GM19240 (cell line): Measurements from ENCODE around the gene ATG5.
"Not testable (repeated sequence)": the region's sequence is repeated elsewhere in the genome, so short reads cannot be mapped to it uniquely, and the experiment has no call there.

ENCODE experiments used
- DNase-seq: peaks from one replicate; pipeline ENCODE4 v3.0.0; 2011; ENCODE audit warnings: low spot score; ENCODE audit not compliant: insufficient read length

ATG5 gene

GRCh38 chr6:106309766-106310373, 15.7 kb downstream of the ATG5 start:
- no peak for DNase-seq

GRCh38 chr6:106308985-106309384, 16.6 kb downstream of the ATG5 start:
- DNase-seq, result no peak

- no peak for DNase-seq
Measured at GRCh38 chr6:106305740-106306139, 19.8 kb downstream of the ATG5 start.

- no peak for DNase-seq
Measured at GRCh38 chr6:106300944-106301343, 24.6 kb downstream of the ATG5 start.

GRCh38 chr6:106300020-106300780, 25.4 kb downstream of the ATG5 start:
- no peak for DNase-seq

GRCh38 chr6:106293116-106293515, 32.4 kb downstream of the ATG5 start:
- no peak for DNase-seq

GRCh38 chr6:106290954-106291353, 34.6 kb downstream of the ATG5 start:
- no peak for DNase-seq

GRCh38 chr6:106290032-106290431, 35.5 kb downstream of the ATG5 start:
- DNase-seq, result no peak

GRCh38 chr6:106287215-106287614, 38.3 kb downstream of the ATG5 start:
- DNase-seq, result no peak

GRCh38 chr6:106286746-106287145, 38.8 kb downstream of the ATG5 start:
- DNase-seq, result no peak

- no peak for DNase-seq
Measured at GRCh38 chr6:106283481-106283880, 42.1 kb downstream of the ATG5 start.

- DNase-seq, result no peak
Measured at GRCh38 chr6:106281661-106282060, 43.9 kb downstream of the ATG5 start.

GRCh38 chr6:106281088-106281487, 44.5 kb downstream of the ATG5 start:
- DNase-seq, result no peak

- DNase-seq, result no peak
Measured at GRCh38 chr6:106279179-106279578, 46.4 kb downstream of the ATG5 start.

GRCh38 chr6:106275692-106276091, 49.9 kb downstream of the ATG5 start:
- no peak for DNase-seq

GRCh38 chr6:106273087-106273486, 52.5 kb downstream of the ATG5 start:
- peak; percentile 14 for DNase-seq

GRCh38 chr6:106272287-106272686, 53.3 kb downstream of the ATG5 start:
- no peak for DNase-seq

- DNase-seq, result no peak
Measured at GRCh38 chr6:106270414-106270813, 55.1 kb downstream of the ATG5 start.

GRCh38 chr6:106269268-106269919, 56.2 kb downstream of the ATG5 start:
- not testable (repeated sequence) for DNase-seq

- DNase-seq, result not testable (repeated sequence)
Measured at GRCh38 chr6:106268500-106268899, 57.1 kb downstream of the ATG5 start.

GRCh38 chr6:106264433-106264832, 61.1 kb downstream of the ATG5 start:
- not testable (repeated sequence) for DNase-seq

- not testable (repeated sequence) for DNase-seq
Measured at GRCh38 chr6:106259748-106260147, 65.8 kb downstream of the ATG5 start.

- DNase-seq, result no peak
Measured at GRCh38 chr6:106258726-106259125, 66.8 kb downstream of the ATG5 start.
